GM19035 (cell line): ENCODE results near the gene NKPD1.

ENCODE experiments used
- ATAC-seq: cut with Tn5 transposase; IDR thresholded peaks from one replicate; pipeline ENCODE4 v1.9.1; 2021; ENCODE audit not compliant: unreplicated experiment

NKPD1 gene

GRCh38 chr19:45173816-45174215 lies 13.0 kb upstream of the NKPD1 start:
- ATAC-seq, result no peak

GRCh38 chr19:45172611-45173208 lies 11.9 kb upstream of the NKPD1 start:
- no peak for ATAC-seq

- no peak for ATAC-seq
Measured at GRCh38 chr19:45172173-45172572, 11.4 kb upstream of the NKPD1 start.

GRCh38 chr19:45171211-45171623 lies 10.4 kb upstream of the NKPD1 start:
- ATAC-seq, result no peak

GRCh38 chr19:45170146-45171106 lies 9.6 kb upstream of the NKPD1 start:
- ATAC-seq, result no peak

- no peak for ATAC-seq
Measured at GRCh38 chr19:45169602-45170001, 8.8 kb upstream of the NKPD1 start.

- ATAC-seq, result no peak
Measured at GRCh38 chr19:45168767-45169351, 8.1 kb upstream of the NKPD1 start.

- ATAC-seq, result no peak
Measured at GRCh38 chr19:45166723-45167252, 6.0 kb upstream of the NKPD1 start.

- ATAC-seq, result peak; percentile 65
Measured at GRCh38 chr19:45164577-45165335, 4.0 kb upstream of the NKPD1 start.

- no peak for ATAC-seq
Measured at GRCh38 chr19:45163751-45164460, 3.1 kb upstream of the NKPD1 start.

GRCh38 chr19:45163156-45163555 lies 2.4 kb upstream of the NKPD1 start:
- ATAC-seq, result no peak

GRCh38 chr19:45162608-45163143 lies 1.9 kb upstream of the NKPD1 start:
- no peak for ATAC-seq

GRCh38 chr19:45161738-45162607 lies 1.2 kb upstream of the NKPD1 start:
- no peak for ATAC-seq

- ATAC-seq, result no peak
Measured at GRCh38 chr19:45159971-45160324, 834 bp downstream of the NKPD1 start.

- no peak for ATAC-seq
Measured at GRCh38 chr19:45159210-45159970, 1.4 kb downstream of the NKPD1 start.

GRCh38 chr19:45158503-45159209 lies 2.1 kb downstream of the NKPD1 start:
- ATAC-seq, result no peak

- ATAC-seq, result no peak
Measured at GRCh38 chr19:45156751-45157150, 4.0 kb downstream of the NKPD1 start.
